Caco-2 (cell line): ENCODE data around the gene L3MBTL4. TPM values are rescaled to one million over a fixed set of nuclear protein-coding genes. Genes with fewer than 3 reads are reported as not detected.

Experiments used
- BruUV-seq: library from RNA; stranded (reverse); fragments of 400-500 nt; replicated peaks from 2 replicates; lab custom pipeline; 2021; lab: Mats Ljungman, UMichigan
- CTCF ChIA-PET: fragments of 300-600 bp; sonication (Branson Sonifier 250); formaldehyde crosslinking; loops from one replicate; lab custom pipeline; 2022; ENCODE audit warnings: antibody characterized with exemption; lab: Charles Lee
- POLR2A ChIA-PET: fragments of 300-600 bp; sonication (Branson Sonifier 250); formaldehyde crosslinking; loops from one replicate; lab custom pipeline; 2022; ENCODE audit warnings: antibody characterized with exemption; lab: Charles Lee
- DNase-seq, 2 experiments: peaks; one replicate each; pipeline versions ENCODE4 v3.0.0 to v3.0.0-alpha.2; 2020 to 2022
- H3K27me3 ChIP-seq: replicated peaks from 2 replicates; pipeline ENCODE4 v1.6.0; 2011; ENCODE audit warnings: low read length; ENCODE audit not compliant: control insufficient read depth, insufficient read depth
- H3K36me3 ChIP-seq: 2 replicates; pipeline ENCODE4 v1.5.1; 2011; ENCODE audit warnings: low read length; ENCODE audit not compliant: control insufficient read depth, insufficient read depth
- H3K4me1 ChIP-seq: fragments of 250-450 bp; sonication (Bioruptor Pico); 2 replicates; pipeline ENCODE4 v1.5.1; 2020; ENCODE audit warnings: mild to moderate bottlenecking
- H3K4me3 ChIP-seq: 2 replicates; pipeline ENCODE4 v1.5.1; 2011; ENCODE audit warnings: low read depth, mild to moderate bottlenecking, control low read depth, low read length
- H3K9me3 ChIP-seq: fragments of 250-450 bp; sonication (Bioruptor Pico); 2 replicates; pipeline ENCODE4 v1.5.1; 2020; ENCODE audit warnings: mild to moderate bottlenecking, moderate library complexity
- H3K27ac Mint-ChIP-seq: one replicate; pipeline ENCODE4 v1.8.0; 2022; ENCODE audit warnings: mixed read lengths; ENCODE audit not compliant: unreplicated experiment
- H3K27me3 Mint-ChIP-seq: one replicate; pipeline ENCODE4 v1.8.0; 2022; ENCODE audit warnings: mixed read lengths; ENCODE audit not compliant: insufficient read depth, unreplicated experiment
- H3K36me3 Mint-ChIP-seq: one replicate; pipeline ENCODE4 v1.8.0; 2022; ENCODE audit warnings: mild to moderate bottlenecking, mixed read lengths; ENCODE audit not compliant: insufficient read depth, unreplicated experiment
- H3K4me1 Mint-ChIP-seq: one replicate; pipeline ENCODE4 v1.8.0; 2022; ENCODE audit warnings: low read depth, mixed read lengths; ENCODE audit not compliant: unreplicated experiment
- H3K4me3 Mint-ChIP-seq: one replicate; pipeline ENCODE4 v1.8.0; 2022; ENCODE audit warnings: mild to moderate bottlenecking, moderate library complexity, mixed read lengths; ENCODE audit not compliant: unreplicated experiment
- H3K9me3 Mint-ChIP-seq: one replicate; pipeline ENCODE4 v1.8.0; 2022; ENCODE audit warnings: mixed read lengths; ENCODE audit not compliant: unreplicated experiment
- intact Hi-C: fragments of 100-400 bp; cut with micrococcal nuclease; formaldehyde crosslinking; loops from one replicate; pipeline ENCODE4 v1.10.0; 2022; ENCODE audit not compliant: unreplicated experiment
- total RNA-seq: library from RNA; stranded (reverse); gene quantifications from 2 replicates; pipeline ENCODE4 v1.2.3, GENCODE V29; 2022
- TF ChIP-seq, protein P1 (sequence below), 2 experiments: fragments of 200-600 bp in 1 of 2; IDR thresholded peaks; 1 replicate in 1 of 2; 2 replicates in 1 of 2; pipeline versions ENCODE4 v1.5.1 to v1.8.0; 2011 to 2022; ENCODE audit warnings: antibody characterized with exemption in 1 of 2, control low read depth in 1 of 2, inconsistent platforms in 1 of 2, low read depth in 1 of 2, low read length in 1 of 2, mild to moderate bottlenecking in 1 of 2, moderate library complexity in 1 of 2; ENCODE audit not compliant: insufficient read depth in 1 of 2, severe bottlenecking in 1 of 2, unreplicated experiment in 1 of 2

The L3MBTL4 gene
- total RNA-seq, 1 experiment from 2014 or later: 0.23 TPM

DNA sequence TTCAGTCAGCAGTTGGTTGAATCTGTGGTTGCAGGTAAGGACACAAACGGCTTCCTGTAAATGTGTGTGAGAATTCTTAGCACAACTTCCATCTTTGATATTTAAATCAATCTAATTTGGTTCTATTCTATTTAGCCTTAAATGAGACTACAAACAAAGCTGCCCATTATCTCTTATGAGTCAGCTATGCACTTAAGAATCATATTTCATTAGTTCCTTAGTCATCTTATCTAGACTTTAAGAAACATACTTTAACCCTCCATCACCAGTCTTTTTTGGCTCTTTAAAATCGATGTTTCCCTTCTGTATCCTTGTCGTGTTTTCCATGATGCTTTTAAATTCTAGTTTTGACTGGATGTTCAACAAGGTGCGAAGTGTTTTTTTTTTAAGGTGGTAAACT, 405.0 kb downstream of the L3MBTL4 start:
- H3K27me3 Mint-ChIP-seq: peaks cover 7% of the 10 kb centered on the region
- no peaks in the 10 kb centered on the region for H3K4me1 ChIP-seq
- TF ChIP-seq, protein P1, sequence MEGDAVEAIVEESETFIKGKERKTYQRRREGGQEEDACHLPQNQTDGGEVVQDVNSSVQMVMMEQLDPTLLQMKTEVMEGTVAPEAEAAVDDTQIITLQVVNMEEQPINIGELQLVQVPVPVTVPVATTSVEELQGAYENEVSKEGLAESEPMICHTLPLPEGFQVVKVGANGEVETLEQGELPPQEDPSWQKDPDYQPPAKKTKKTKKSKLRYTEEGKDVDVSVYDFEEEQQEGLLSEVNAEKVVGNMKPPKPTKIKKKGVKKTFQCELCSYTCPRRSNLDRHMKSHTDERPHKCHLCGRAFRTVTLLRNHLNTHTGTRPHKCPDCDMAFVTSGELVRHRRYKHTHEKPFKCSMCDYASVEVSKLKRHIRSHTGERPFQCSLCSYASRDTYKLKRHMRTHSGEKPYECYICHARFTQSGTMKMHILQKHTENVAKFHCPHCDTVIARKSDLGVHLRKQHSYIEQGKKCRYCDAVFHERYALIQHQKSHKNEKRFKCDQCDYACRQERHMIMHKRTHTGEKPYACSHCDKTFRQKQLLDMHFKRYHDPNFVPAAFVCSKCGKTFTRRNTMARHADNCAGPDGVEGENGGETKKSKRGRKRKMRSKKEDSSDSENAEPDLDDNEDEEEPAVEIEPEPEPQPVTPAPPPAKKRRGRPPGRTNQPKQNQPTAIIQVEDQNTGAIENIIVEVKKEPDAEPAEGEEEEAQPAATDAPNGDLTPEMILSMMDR (IDR thresholded peaks at IDR 0.05; ENCODE audit: insufficient read depth in 1 of 2, low read depth in 1 of 2, low read length in 1 of 2, severe bottlenecking in 1 of 2, unreplicated experiment in 1 of 2): no peak
- DNase-seq: no peak
- H3K4me1 Mint-ChIP-seq: no peaks in the 10 kb centered on the region
- H3K36me3 Mint-ChIP-seq: no peaks in the 10 kb centered on the region
- H3K9me3 Mint-ChIP-seq: no peaks in the 10 kb centered on the region
- intact Hi-C loops: no loop called here
- no peaks in the 10 kb centered on the region for H3K9me3 ChIP-seq
- no peaks in the 10 kb centered on the region for H3K27me3 ChIP-seq
- CTCF ChIA-PET: no interaction called here
- POLR2A ChIA-PET: no interaction called here
- no TSS peak for BruUV-seq
- no peak overlapping the region for H3K4me3 Mint-ChIP-seq
- H3K27ac Mint-ChIP-seq: no peak overlapping the region
- no peaks in the 10 kb centered on the region for H3K36me3 ChIP-seq
- no peak overlapping the region for H3K4me3 ChIP-seq

- DNase-seq: no peak
- TF ChIP-seq, protein P1 (IDR thresholded peaks at IDR 0.05; ENCODE audit: insufficient read depth in 1 of 2, low read depth in 1 of 2, low read length in 1 of 2, severe bottlenecking in 1 of 2, unreplicated experiment in 1 of 2): no peak
- Histone ChIP-seq H3K9me3 (no peaks in the 10 kb centered on the region), H3K4me3 (no peak overlapping the region), H3K4me1 (no peaks in the 10 kb centered on the region), H3K27me3 (no peaks in the 10 kb centered on the region), H3K36me3 (no peaks in the 10 kb centered on the region)
- Mint-ChIP-seq H3K9me3 (peaks cover 7% of the 10 kb centered on the region), H3K4me3 (no peak overlapping the region), H3K27me3 (peaks cover 15% of the 10 kb centered on the region), H3K4me1 (no peaks in the 10 kb centered on the region), H3K36me3 (no peaks in the 10 kb centered on the region), H3K27ac (no peak overlapping the region)
- CTCF ChIA-PET: no interaction called here
- POLR2A ChIA-PET: no interaction called here
- BruUV-seq: no TSS peak
- intact Hi-C loops: no loop called here
These were observed 410.0 kb downstream of the L3MBTL4 start for GRCh38 chr18:6004683-6005082.

GRCh38 chr18:6004119-6004518, 410.6 kb downstream of the L3MBTL4 start:
- no peaks in the 10 kb centered on the region for H3K9me3 ChIP-seq
- Mint-ChIP-seq H3K27me3 (peaks cover 15% of the 10 kb centered on the region), H3K36me3 (no peaks in the 10 kb centered on the region), H3K9me3 (peaks cover 10% of the 10 kb centered on the region), H3K4me1 (no peaks in the 10 kb centered on the region), H3K27ac (no peak overlapping the region), H3K4me3 (no peak overlapping the region)
- ChIA-PET POLR2A (no interaction called here), CTCF (no interaction called here)
- H3K4me1 ChIP-seq: no peaks in the 10 kb centered on the region
- TF ChIP-seq, protein P1 (IDR thresholded peaks at IDR 0.05; ENCODE audit: insufficient read depth in 1 of 2, low read depth in 1 of 2, low read length in 1 of 2, severe bottlenecking in 1 of 2, unreplicated experiment in 1 of 2): no peak
- H3K4me3 ChIP-seq: no peak overlapping the region
- intact Hi-C loops: no loop called here
- no peaks in the 10 kb centered on the region for H3K27me3 ChIP-seq
- DNase-seq: no peak
- no peaks in the 10 kb centered on the region for H3K36me3 ChIP-seq
- no TSS peak for BruUV-seq
